Kidney glomerular epithelial cell (primary cell): ENCODE measurements around the gene ACTR6.

Source experiments
- DNase-seq: peaks from one replicate; lab custom pipeline; 2025; lab: John Stamatoyannopoulos, UW

ACTR6 gene

DNA sequence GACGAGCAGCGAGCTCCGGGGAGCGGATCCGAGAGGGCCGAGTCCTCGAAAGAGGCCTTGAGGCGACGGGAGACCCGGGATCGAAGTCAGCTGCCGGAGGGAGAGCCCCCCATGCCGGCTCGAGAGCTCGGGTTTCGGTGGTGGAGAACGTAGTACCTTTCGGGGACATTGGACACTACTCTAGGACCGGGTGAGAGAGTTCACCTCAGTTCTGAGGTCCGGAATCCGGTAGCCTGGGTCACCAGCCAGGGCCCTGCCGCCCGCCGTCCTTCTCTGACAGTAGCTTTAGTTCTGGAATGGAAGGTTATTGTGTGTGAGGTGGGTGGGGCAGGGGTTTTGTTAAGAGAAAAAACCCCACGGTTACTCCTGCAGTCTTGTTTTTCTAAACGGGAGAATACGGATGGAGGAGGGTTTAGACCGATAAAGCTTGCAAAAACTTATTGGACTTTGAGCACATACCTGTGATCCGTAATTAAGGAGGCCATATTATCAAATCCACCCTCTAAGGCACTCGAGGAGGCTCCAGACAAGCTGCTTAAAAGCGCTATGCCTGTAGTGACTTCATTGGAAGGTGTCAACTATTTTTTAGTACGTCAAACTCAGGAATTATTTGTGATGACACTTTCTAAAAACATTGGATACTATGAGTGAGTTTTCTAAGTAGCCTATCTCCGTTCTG lies 67.1 kb downstream of the ACTR6 start:
- DNase-seq = peak; percentile 37

- DNase-seq = no peak
Measured at GRCh38 chr12:100268835-100269564, 68.4 kb downstream of the ACTR6 start.

- no peak for DNase-seq
Measured at GRCh38 chr12:100273782-100274181, 73.2 kb downstream of the ACTR6 start.
